ENCODE data around the gene SLC22A16.

DNA sequence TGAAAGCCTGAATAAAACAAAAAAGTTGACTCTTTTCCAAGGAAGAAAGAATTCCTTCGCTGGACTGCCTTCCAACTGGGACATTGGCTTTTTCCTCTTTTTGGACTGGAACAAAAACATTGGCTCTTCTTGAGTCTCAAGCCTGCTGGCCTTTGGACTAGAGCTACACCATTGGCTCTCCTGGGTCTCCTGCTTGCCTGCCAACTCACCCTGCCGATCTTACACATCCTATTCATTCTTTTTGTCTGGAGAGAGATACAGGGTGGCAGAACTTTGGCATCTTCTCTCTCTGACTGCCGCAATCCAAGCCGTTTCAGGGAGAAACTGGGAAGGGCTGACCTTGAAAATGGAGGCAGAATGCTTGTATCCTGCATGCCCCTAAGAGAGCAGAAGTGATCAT, 81.2 kb downstream of the SLC22A16 start:
- TF ChIP-seq, protein P1, sequence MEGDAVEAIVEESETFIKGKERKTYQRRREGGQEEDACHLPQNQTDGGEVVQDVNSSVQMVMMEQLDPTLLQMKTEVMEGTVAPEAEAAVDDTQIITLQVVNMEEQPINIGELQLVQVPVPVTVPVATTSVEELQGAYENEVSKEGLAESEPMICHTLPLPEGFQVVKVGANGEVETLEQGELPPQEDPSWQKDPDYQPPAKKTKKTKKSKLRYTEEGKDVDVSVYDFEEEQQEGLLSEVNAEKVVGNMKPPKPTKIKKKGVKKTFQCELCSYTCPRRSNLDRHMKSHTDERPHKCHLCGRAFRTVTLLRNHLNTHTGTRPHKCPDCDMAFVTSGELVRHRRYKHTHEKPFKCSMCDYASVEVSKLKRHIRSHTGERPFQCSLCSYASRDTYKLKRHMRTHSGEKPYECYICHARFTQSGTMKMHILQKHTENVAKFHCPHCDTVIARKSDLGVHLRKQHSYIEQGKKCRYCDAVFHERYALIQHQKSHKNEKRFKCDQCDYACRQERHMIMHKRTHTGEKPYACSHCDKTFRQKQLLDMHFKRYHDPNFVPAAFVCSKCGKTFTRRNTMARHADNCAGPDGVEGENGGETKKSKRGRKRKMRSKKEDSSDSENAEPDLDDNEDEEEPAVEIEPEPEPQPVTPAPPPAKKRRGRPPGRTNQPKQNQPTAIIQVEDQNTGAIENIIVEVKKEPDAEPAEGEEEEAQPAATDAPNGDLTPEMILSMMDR (IDR thresholded peaks at IDR 0.05): no peak
- TF ChIP-seq POLR2A (IDR thresholded peaks at IDR 0.05): no peak
